Activated CD4-positive, alpha-beta T cell treated with anti-CD3 and anti-CD28 coated beads for 1 hour (primary cell): Measurements from ENCODE around the gene TAF9B.
"Not testable (repeated sequence)": the region's sequence is repeated elsewhere in the genome, so short reads cannot be mapped to it uniquely, and the experiment has no call there.

Experiments
- DNase-seq: peaks from one replicate; pipeline ENCODE4 v3.0.0-alpha.2; 2020

Gene TAF9B, protein sequence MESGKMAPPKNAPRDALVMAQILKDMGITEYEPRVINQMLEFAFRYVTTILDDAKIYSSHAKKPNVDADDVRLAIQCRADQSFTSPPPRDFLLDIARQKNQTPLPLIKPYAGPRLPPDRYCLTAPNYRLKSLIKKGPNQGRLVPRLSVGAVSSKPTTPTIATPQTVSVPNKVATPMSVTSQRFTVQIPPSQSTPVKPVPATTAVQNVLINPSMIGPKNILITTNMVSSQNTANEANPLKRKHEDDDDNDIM

DNA sequence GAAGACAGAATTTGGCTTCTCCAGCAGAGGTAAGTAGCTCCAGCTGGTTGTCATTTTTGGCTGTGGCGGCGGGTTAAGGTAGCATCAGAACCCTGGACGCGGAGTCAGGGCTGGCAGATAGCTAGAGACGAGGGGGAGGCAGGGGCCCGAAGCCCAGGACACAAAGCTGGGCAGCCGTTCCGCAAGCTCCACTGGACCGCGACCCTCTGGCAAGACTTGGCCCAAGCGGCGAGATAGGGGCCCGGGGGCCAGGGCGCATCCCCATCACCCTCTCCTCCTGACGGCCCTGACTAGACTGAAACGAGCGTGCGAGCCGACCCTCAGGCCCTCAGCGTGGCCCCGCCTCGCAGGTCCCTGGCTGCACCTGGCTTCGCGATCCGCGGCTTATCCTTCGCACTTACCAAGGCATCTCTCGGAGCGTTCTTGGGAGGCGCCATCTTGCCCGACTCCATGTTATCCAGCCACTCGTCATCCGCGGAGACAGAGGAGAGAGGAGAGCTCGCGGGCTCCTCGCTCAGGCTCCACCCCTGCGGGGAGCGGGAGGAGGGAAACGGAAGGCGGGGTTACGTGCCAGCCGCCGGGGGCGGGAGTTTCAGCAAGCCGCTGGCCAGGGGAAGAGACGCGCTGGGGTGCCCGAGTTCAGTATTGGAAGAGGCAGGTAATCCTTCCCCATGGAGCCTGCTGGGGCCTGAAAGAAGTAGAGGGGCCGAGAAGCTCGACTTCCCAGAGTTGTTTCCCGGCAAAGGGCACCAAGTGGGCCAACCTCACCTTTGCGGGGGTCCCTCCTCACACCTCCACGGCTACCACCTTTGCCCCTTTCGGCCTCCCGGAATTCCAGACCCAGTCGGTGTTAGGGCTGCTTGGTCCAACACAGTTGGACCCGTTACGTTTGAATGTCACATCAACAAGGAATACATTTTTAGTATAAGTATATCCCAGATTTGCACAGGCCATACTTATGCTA lies at the start of gene TAF9B:
Gene TAF9B (minus strand): TSS at position 491 of the 964 bp plus-strand sequence. CDS start 39 bp downstream, at position 452.
- peak; percentile 72 for DNase-seq

DNA sequence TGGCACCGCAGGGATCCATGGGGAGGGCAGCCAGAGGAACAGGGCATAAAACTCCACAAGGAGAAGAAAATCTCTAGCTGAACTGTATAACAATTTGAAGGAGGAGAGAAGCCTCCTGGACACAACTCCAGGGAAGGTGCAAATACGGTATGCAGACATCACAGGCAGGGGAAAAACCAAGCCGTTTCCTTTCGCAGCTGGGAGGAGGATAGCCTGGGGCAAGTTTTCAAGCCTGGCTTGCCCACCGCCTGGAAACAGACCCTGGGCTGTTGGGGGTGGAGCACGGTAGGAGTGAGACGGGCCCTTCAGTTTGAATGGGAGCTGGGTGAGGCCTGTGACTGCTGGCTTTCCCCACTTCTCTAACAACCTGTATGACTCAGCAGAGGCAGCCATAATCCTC lies 43.4 kb upstream of the TAF9B start:
- no peak for DNase-seq

- DNase-seq = no peak
Observed at GRCh38 chrX:78181307-78181706, 41.9 kb upstream of the TAF9B start.

DNA sequence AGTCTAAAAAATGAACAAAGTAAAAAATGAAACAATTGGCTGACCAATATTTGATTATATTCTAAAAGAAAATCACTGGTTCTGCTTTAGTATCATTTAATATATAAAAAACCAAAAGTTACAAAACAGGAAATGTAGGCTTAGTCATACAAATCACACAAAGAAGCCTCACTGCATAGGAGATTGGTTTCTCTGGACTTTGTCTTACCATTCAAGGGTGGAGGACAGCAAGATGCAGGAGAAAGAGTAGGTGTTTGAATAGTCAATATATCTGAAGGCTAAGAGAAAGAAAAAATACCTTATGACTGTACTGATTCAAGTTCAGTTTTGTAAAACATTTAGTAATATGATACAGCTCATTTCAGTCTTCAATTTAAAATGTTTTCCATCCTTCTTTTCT lies 28.6 kb upstream of the TAF9B start:
- no peak for DNase-seq

DNA sequence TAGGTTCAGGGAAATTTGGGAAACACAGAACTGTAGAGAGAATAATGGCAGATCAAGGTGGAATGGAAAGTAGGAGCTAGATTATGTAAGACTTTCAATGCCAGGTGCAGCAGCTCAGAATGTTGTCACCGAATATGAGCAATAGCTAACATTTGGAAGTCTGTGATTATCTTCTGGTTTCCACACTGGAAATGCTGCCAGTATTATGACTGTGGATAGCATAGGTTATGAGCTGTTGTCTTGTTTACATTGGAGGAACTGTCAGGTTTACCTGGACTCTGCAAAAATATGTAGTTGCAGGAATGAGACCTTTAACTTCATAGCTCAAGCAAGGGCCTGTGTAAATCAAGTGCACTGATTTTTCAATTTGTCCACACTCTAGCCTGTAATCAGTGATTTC lies 26.0 kb upstream of the TAF9B start:
- no peak for DNase-seq

DNA sequence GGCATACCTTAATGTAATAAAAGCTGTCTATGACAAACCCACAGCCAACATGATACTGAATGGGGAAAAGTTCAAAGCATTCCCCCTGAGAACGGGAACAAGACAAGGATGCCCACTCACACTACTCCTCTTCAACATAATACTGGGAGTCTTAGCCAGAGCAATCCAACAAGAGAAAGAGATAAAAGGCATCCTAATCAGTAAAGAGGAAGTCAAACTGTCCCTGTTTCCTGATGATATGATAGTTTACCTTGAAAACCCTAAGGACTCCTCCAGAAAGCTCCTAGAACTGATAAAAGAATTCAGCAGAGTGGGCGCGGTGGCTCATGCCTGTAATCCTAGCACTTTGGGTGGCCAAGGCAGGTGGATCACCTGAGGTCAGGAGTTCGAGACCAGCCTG lies 23.7 kb upstream of the TAF9B start:
- not testable (repeated sequence) for DNase-seq

DNA sequence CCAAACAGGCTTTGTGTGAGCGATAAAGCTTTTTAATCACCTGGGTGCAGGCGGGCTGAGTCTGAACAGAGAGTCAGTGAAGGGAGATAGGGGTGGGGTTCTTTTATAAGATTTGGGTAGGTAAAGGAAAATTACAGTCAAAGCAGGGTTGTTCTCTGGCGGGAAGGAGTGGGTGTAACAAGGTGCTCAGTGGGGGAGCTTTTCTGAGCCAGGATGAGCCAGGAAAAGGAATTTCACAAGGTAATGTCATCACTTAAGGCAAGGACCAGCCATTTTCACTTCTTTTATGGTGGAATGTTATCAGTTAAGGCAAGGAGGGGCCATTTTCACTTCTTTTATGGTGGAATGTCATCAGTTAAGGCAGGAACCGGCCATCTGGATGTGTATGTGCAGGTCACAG lies 21.3 kb upstream of the TAF9B start:
- not testable (repeated sequence) for DNase-seq

DNA sequence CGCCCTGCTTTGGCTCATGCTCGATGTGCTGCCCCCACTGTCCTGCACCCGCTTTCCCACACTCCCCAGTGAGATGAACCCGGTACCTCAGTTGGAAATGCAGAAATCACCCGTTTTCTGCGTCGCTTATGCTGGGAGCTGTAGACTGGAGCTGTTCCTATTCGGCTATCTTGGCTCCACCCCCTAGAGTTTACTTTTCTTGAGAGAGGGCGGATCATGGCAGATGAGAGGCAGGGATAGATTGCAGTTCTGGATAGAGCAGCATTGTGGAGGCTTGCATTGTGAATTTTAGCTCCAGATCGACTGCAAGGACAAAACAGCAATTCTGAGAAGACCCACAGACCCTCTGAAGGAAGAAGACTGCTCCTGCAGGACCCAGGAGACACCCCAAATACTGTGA lies 18.4 kb upstream of the TAF9B start:
- not testable (repeated sequence) for DNase-seq

DNA sequence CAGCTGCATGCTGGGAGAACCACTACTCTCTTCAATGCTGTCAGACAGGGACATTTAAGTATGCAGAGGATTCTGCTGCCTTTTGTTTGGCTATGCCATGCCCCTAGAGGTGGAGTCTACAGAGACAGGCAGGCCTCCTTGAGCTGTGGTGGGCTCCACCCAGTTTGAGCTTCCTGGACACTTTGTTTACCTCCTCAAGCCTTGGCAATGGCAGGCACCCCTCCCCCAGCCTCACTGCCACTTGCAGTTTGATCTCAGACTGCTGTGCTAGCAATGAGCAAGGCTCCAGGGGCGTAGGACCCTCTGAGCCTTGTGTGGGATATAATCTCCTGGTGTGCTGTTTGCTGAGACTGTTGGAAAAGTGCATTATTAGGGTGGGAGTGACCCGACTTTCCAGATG lies 17.9 kb upstream of the TAF9B start:
- DNase-seq = not testable (repeated sequence)

DNA sequence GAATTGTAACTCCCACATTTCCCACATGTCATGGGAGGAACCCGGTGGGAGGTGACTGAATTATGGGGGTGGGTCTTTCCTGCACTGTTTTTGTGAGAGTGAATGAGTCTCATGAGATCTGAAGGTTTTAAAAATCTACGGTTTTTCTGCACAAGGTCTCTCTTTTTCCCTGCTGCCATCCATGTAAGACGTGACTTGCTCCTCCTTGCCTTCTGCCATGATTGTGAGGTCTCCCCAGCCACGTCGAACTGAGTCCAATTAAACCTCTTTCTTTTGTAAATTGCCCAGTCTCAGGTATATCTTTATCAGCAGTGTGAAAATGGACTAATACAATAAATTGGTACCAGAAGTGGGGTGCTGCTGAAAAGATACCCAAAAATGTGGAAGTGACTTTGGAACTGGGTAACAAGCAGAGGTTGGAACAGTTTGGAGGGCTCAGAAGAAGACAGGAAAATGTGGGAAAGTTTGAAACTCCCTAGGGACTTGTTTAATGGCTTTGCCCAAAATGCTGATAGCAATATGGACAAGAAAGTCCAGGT lies 7.6 kb upstream of the TAF9B start:
- not testable (repeated sequence) for DNase-seq

DNA sequence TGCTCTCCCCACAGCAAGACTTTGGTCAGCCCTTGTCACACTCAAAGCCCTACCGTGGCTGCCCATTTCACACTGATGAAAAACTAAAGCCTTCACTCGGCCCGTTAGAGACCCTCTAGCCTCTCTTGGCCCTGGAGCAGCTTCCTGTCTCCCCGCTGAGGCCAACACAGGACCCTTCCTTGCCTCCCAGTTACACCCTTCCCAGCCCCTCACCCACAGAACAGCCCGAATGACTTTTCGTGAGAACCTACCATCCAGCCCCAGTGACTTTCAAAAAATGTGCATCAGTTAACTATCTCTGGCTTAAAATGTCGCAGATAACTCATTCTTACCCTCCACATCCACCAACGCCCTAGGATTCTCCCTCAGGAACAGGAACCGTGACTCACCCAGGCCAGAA lies 756 bp upstream of the TAF9B start:
- no peak for DNase-seq

DNA sequence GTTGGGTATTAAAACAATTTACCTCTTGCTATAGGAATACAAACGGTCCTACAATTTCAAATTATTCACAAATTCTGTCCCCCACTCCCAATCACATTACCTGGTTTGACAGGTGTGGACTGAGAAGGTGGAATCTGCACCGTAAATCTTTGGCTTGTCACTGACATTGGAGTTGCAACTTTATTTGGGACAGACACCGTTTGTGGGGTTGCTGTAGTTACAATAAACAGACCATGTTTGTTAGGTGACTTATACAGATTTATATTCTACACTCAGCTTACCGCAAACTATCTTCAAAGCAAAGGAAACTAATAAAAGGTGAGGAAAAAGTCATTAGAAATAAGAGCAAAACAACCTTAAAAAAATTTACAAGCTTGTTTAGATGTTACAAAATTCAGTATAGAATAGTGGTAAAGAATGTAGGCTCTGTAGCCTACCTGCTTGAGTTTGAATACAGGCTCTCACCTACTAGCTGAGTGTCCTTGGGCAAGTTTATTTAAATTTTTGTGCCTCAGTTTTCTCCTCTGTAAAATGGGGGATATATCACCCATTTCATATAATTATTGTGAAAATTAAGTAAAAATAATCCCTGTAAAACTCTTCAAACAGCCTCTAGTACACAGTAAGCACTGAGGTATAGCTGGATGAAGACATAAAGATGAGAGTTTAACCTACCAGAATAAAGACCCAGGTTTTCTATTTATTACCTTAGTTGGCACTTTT lies 6.1 kb downstream of the TAF9B start:
- DNase-seq = no peak

GRCh38 chrX:78131117-78131516 lies 8.3 kb downstream of the TAF9B start:
- DNase-seq = no peak

DNA sequence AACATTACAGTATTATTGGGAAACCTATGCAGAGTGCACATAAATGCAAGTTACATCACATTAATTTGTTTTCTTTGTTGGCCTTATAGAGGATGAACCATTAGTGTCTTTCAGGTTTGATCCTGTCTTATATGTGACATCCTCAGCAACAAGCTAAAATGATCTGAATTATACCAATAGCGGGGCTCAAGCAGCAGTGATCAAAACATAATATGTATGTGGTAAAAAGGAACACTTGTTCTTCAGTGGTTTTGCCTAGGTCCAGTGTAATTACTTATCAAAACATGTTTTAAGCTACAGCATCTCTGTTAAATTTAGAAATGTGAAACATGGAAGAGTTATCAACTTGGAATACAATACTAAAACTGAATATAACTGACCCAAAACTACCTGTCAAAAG lies 9.1 kb downstream of the TAF9B start:
- DNase-seq = no peak

GRCh38 chrX:78129714-78130113 lies 9.7 kb downstream of the TAF9B start:
- no peak for DNase-seq

DNA sequence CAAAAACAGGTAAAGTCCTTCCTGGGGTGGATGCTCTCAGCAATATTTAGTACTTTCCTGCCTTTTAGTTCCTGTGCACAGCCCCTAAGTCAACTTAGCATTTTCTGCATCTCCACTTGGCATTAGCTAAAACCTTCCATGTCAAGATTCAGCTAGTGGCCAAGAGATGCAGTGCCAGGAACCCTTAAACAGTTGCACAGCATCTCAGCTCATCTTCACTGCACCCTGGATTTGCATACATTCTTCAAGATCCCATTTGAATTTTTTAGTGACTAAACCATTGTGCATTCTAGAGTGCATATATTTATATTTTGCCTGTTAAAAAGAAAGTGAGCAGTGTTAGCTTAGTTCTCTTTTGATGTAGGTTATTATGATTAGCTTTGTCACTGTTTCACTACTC lies 13.7 kb downstream of the TAF9B start:
- not testable (repeated sequence) for DNase-seq

DNA sequence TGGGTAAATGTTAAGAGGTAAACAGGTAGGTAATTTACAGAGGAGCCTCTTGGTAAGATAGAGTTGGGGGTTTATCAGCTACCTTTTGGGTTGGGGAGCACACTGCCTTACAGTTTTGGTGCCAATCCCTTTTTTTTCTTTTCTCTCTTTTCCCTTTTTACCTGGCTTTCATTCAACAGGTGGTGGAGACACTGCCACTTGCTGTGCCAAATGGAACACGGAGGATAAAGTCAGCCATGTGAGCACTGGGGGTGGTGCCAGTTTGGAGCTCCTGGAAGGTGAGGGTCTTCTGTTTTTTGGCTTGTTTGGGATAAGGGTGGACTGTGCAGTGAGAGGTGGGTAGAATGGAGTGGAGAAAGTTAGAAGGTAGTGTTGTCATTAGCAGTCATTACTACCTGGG lies 14.3 kb downstream of the TAF9B start:
- DNase-seq = no peak

DNA sequence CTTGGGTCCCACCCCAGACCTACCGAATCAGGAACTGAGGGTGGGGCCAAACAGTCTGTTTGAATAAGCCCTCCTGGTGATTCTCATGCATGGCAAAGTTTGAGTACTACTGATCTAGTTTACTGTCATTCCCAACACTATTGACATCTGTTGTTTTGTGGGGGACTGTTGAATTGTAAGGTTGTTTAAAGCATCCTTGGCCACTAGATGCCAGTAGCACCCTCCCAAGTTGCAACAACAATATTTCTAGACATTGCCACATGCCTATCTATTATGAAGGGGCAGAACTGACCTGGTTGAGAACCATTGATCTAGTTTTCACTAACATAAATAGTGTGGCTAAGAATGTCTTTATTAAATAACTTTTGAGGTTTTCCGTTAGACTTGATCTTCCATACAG lies 15.1 kb downstream of the TAF9B start:
- DNase-seq = no peak

DNA sequence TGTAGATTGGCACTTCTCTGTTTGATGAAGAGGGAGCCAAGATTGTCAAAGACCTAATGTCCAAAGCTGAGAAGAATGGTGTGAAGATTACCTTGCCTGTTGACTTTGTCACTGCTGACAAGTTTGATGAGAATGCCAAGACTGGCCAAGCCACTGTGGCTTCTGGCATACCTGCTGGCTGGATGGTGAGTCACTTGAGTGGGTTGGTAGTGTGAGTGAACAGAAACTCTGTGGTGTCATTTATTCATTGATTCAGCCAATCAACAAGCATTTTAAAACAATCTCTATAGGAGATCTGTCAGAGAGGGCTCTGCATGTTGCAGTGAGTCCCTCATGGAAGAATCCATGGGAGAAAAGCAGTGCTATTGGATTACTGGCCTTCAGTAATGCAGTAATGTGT lies 16.3 kb downstream of the TAF9B start:
- no peak for DNase-seq

- DNase-seq = no peak
Observed at GRCh38 chrX:78119521-78120227, 19.8 kb downstream of the TAF9B start.

DNA sequence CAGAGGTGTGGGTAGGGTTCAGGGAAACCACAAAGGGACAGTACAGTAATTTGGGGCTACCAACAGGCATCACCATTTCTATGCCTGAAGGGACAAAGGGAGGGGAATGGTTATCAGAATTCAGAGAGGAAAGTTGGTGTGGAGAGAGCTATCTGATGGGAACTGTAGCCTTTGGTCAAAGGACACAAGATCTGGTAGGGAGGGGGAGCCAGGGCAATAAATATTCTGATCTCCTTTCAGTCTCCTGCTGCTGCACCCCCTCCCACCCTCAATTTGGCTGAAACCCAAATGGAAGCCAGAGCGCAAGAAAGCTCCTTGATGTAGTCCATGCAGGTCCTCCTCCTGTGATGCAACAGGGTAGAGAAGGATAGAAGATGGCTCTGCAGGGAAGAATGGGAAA lies 20.8 kb downstream of the TAF9B start:
- no peak for DNase-seq

DNA sequence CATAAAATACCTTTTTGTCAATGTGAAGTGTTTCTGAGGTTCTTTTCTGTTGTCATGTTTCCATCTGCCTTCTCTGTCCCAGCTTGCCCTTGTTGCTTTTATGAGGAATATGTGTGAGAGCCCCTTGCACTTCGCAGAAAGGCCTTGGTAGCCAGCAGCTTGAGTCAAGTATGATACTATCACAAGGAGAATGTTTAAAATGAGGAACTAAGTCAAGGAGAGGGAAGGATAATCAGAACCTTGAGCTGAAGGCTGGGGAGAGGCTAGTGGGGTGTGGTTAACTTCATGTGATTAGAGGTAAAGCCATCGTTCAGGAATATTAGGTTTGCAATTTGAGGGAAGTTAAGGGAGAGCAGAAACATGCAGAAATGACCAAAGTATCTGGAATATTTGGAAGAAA lies 22.7 kb downstream of the TAF9B start:
- no peak for DNase-seq

DNA sequence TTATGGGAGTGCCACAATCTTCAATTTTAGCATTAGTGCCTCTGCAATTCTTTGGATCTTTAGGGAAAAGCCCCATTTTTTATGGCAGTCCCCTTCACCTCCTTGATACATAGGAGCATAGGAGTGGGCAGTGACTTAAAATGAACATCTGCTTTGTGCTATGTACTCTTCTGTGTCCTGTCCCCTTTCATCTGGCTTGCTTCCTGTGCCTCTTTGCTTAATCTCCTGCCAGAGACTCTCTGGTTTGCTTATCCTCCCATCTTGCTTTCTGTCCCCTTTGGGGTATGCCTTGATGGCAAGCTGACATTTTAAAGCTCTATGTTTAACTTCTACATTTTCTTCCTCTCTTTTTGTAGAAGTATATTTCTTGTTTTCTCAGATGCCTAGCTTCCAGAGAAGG lies 23.1 kb downstream of the TAF9B start:
- DNase-seq = no peak
